Measurements from ENCODE around the gene NKIRAS1.
"Not testable (repeated sequence)": the region's sequence is repeated elsewhere in the genome, so short reads cannot be mapped to it uniquely, and the experiment has no call there.

The NKIRAS1 gene

DNA sequence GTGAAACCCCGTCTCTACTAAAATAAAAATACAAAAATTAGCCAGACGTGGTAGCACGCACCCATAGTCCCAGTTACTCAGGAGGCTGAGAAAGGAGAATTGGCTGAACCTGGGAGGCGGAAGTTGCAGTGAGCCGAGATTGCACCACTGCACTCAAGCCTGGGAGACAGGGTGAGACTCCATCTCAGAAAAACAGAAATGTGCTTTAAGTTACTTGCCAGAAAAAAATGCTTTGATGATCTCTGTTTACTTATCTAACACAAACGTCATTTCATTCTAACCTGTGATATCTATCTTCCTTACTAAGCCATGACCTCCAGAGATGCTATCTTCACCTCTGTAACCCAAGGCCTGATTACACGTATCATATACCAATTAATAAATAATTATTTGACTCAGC lies 7.4 kb downstream of the NKIRAS1 start:
- no peak for DNase-seq (ENCODE audit: low read depth in 1 of 2, low spot score in 1 of 2)

DNA sequence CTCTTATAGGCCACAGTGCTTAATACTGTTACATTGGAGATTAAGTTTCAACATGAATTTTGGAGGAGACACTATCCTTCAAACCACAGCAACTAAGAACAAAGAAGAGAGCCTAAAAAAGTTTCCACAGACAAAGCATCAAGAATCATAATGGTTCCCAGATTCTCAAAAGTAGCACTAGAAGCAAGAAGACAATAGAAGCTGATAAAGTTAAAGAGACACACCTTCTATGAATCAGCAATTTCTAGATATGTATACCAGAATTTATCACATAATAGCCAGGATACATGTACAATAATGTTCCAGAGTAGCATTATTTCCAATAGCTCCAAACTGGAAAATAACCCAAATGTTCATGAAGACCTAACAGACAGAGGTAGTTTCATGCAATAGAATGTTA lies 12.2 kb downstream of the NKIRAS1 start:
- DNase-seq (ENCODE audit: low read depth in 1 of 2, low spot score in 1 of 2) = no peak

DNA sequence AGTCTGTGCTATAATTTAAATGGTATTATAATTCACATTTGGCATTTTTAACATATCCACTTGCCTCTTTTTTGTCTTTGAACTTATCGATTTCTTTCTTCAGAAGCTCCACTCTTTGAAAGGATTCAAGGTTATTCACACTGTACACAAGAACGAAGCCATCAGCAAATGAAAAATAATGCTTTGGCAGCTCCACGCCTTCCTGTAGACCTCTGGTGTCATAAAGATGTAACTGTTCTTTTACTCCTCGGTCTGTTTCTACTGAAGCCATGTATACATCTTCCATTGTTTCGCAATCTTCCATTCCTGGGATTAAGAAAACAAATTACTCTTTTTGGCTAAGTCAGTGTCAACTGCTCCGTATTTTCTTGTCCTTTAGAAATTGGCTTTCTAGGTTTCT lies 16.0 kb downstream of the NKIRAS1 start:
- DNase-seq (ENCODE audit: low read depth in 1 of 2, low spot score in 1 of 2) = no peak

DNA sequence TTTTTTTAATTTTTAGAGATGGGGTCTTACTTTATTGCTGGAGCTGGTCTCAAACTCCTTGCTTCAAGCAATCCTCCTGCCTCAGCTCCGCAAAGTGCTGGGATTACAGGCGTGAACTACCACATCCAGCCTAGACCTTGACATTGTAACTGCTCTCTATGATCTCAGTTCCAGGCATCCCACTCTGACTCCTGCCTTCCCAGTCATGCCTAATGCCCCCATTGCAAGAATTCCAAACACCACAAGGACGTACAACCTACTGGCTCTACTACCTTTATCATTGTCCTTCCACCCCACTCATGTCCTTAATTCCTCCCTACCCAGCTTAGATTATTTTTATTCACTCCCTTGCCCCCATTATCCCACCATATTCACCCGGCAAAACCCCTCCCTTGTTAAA lies 21.6 kb downstream of the NKIRAS1 start:
- no peak for DNase-seq (ENCODE audit: low read depth in 1 of 2, low spot score in 1 of 2)

DNA sequence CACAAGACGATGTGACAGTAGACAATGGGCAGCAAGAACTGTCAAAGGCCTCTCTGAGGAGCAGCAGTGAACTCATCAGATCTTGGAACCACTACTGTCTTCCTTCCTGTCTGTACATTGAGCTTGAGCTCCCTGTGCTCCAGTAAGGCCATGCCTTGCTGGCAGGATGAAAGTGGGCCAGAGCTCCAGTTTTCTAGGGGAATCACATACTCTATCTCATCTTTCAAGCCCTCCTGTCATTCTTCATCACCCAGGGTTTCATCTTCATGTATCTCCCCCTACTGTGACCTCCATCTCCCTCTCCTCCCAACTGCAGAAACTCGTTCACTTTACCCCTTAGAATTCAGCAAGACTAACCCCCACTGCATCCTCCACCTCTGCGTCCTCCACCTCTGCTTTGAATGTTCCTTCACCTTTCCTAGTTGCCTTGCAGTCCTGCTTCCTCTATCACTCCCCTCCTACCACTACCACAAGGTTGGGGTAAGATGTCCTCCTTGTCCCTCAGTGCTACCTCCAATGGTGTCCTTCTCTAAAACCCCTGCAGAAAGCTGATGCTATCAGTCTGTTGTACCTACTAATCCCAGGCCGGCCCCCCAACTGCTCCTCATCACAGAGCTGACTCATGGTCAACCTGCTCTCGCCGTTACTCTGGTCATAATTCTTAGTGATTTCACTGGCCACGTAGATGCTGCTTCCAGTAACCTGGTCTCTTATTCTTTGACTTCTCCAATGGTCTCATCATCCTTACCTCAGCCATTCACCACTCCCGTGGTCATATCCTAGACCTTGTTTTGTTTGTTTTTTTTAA lies 22.3 kb downstream of the NKIRAS1 start:
- DNase-seq (ENCODE audit: low read depth in 1 of 2, low spot score in 1 of 2) = no peak

DNA sequence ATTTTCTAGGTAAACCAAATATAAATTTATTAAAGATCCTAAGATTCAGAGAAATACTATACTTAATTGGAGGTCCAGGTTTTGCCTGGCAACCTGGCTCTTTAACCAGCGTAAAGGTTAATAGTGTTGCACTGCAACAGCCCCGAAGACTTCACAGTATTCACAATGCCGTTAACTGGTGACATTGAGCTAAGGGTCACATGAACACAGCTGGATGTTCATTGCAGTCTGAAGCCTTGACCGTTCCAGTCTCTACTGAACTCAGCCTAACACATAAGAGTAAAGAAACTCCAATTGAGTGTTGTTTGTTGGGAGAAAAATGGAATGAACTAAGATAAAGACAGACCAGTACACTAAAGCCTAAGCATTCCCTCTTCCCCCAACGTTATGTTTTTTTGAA lies 26.8 kb downstream of the NKIRAS1 start:
- DNase-seq (ENCODE audit: low read depth in 1 of 2, low spot score in 1 of 2) = no peak

DNA sequence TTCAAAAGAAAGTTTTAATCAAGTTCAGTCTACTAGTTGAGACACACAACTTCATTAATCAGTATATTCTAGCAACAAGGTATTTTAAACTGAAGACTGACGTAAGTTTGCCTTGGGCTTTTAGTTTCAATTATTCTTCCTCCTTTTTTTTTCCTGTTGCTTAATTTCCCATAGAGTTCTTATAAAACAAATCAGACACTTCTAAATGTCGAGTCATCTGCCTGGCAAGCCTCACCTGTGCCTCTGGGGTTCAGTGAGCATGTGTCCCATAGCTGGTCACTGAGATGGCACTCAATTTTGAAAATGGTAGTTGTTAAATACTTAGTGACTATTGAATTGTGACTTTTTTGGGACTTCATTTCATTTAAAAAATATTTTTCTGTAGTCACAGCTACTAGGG lies 27.4 kb downstream of the NKIRAS1 start:
- no peak for DNase-seq (ENCODE audit: low read depth in 1 of 2, low spot score in 1 of 2)

DNA sequence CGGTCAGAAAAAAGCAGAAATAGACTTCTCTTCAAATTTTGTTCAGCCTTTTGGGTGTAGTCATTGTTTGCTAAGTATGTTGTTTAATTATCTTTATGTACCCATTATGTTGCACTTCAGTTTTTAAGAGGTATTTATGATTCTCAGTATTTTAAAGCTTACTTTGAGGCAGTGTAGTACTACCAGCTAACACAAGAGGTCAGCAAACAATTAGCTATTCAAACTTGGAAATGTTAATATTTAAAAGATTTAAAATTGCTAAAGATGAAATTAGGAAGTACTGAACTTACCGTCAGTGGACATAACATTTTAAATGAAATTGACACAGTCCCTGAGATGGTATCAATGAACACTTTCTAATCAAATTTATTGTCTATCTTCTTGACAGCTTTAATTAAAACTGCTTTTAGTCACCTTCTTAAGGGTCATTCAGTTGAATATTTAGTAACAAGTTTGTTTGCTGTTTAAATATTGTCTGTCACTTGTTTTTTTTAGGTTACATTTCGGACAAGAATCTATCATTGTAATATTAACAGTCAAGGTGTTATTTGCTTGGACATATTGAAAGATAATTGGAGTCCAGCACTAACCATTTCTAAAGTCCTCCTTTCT lies 28.1 kb downstream of the NKIRAS1 start:
- no peak for DNase-seq (ENCODE audit: low read depth in 1 of 2, low spot score in 1 of 2)

DNA sequence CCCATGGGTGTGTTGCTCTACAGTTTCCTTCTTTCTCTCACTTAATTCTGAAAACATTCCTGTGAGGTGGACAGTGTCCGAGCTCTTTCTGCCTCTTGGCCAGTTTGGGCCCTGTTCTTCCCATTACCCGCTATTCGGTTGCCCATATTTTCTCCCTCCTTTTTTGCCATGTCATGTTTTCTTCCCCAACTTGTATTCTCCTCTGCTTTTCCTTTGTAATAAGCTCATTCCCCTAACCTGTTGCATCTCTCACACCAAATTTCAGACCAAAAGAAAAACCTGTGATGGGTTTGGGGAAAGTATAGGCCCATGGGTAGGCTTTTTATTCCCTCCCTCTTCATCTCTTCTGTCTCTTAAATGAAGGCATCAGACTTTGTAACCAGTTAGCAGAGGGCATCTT lies 30.5 kb downstream of the NKIRAS1 start:
- DNase-seq (ENCODE audit: low read depth in 1 of 2, low spot score in 1 of 2) = no peak

DNA sequence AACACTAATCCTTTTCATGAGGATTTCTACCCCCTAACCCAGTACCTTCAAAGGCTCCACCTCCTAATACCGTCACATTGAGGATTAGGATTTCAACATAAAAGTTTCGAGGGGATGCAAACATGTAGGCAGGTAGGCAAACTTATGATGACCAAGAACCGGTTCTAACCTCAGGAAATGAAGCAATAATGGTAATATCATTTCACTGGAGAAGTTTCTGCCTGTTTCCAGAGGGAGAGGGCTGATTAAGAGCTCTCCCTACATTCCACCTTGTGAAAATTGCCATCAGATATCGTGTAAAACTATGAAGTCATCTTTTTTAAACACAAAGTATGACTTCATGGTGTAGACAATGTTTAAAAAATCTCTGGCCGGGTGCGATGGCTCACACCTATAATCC lies 31.6 kb downstream of the NKIRAS1 start:
- DNase-seq (ENCODE audit: low read depth in 1 of 2, low spot score in 1 of 2) = no peak

DNA sequence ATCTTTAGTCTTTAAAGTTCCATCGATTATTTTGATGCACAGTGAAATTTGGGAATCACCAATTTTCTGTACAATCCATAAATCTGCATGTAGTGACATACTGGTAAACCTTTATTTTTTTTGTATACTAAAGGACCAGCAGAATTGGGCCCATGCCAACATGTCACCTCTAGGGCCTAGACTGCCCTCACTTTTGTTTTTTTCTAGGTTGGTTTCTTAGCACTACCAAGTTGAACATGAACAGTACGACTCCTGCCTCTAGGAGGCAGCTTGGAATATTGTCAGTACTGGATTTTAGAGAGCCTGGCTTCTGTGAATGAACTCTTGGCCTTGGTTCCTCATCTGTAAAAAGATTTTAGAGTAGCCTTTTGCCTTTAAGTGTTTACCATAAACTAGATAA lies 32.3 kb downstream of the NKIRAS1 start:
- no peak for DNase-seq (ENCODE audit: low read depth in 1 of 2, low spot score in 1 of 2)

DNA sequence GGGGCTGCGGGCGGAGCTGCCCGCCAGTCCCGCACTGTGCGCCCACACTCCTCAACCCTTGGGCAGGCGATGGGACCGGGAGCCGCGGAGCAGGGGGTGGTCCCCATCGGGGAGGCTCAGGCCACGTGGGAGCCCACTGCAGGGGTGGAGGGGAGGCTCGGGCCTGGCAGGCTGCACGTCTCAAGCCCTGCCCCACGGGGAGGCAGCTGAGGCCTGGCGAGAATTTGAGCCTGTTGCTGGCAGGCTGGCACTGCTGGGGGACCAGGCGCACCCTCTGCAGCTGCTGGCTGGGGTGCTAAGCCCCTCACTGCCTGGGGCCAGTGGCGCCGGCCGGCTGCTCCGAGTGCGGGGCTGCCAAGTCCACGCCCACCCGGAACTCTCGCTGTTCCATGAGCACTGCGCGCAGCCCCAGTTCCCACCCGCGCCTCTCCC lies 34.3 kb downstream of the NKIRAS1 start:
- DNase-seq (ENCODE audit: low read depth in 1 of 2, low spot score in 1 of 2) = no peak

DNA sequence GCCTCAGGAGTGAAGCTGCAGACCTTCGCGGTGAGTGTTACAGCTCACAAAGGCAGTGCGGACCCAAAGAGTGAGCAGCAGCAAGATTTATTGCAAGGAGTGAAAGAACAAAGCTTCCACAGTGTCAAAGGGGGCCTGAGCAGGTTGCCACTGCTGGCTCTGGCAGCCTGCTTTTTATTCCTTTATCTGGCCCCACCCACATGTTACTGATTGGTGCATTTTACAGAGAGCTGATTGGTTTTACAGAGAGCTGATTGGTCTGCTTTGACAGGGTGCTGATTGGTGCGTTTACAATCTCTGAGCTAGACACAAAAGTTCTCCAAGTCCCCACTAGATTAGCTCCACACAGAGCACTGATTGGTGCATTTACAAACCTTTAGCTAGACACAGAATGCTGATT lies 34.8 kb downstream of the NKIRAS1 start:
- not testable (repeated sequence) for DNase-seq (ENCODE audit: low read depth in 1 of 2, low spot score in 1 of 2)

DNA sequence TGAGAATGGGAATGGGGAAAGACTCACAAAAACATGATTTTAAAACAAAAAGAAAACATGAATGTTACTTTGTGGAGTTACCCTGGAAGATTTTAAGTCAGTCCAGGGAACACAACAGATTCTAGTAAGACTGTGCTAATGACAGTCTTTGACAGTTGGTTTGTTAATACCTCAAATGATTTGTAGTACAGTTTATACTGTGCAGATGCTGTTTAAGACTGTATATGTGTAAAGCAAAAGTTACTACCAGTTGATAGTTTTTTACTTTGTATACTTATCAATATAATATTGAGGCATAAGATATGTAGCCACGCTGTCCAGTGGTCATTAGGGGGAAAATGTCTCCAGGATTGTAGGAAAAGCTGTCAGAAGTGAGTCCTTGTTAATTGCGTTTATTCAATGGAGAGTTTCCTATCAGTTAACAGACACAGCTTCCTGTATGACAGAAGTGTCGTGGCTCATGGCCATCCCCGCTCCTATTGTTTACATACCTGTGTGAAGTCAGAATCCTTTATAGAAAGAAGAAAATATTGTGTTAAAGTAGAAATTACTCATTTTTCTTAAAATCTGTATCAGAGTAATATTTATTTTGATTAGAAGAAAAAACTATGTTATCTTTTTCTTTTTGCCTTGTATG lies 36.0 kb downstream of the NKIRAS1 start:
- no peak for DNase-seq (ENCODE audit: low read depth in 1 of 2, low spot score in 1 of 2)

DNA sequence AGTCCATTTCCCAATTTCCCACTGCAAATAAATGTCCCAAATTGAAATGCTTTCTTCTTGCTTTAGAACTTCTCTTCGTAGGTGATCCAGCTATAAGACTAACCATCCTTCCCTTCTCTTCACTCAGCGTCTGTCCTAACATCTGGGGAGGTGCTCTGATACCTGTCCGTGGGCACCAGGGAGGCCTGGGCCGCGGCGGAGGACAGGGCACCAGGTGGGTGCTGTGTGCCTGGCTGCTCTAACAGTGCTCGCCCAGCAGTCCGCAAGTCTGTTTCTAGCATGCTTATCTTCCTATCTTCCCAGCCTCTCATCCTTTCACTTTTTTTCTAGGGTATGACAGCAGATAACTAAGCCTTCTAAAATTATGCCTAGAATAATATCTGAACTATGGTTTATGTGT lies 37.3 kb downstream of the NKIRAS1 start:
- no peak for DNase-seq (ENCODE audit: low read depth in 1 of 2, low spot score in 1 of 2)

DNA sequence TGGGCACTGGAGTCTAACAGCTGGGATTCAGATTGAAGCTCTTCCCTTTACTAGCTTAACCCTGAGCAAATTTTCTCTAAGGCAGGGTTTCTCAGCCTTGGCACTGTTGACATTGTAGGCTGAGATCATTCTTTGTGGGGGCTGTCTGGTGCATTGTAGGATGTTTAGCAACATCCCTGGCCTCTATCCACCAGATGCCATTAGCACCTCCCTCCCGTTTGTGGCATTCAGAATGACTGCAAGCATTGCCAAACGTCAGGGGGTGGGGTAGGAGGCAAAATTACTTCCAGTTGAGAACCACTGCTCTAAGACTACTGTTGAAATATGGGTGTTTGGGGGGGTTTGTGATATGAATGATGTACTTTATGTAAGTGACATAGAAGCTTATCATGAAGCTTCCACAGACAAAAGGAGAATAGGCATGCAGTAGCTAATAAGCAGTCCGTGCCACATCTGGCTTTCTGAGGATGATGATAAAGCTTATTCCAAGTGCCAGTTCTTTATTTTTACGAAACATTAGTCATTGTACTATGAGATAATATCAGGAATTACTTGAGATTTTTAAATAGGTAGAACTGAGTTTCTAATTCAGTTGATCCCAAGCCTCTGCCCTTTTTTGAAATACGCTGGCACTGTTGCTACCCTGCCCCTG lies 39.3 kb downstream of the NKIRAS1 start:
- no peak for DNase-seq (ENCODE audit: low read depth in 1 of 2, low spot score in 1 of 2)

DNA sequence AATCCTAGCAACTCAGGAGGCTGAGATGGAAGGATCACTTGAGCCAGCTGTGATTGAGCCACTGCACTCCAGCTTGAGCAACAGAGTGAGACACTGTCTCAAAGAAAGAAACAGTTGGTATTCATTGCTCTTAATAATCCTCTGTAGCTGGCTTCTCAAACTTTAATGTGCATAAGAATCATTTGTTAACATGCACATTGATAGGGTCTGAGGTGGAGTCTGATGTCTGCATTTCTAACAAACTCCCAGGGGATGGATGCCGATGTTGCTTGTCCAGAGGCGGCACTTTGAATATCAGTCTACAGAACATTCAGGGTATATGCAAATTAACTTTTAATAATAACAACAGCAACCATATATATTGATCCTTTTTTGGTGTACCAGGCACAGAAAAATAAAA lies 39.9 kb downstream of the NKIRAS1 start:
- DNase-seq (ENCODE audit: low read depth in 1 of 2, low spot score in 1 of 2) = no peak

DNA sequence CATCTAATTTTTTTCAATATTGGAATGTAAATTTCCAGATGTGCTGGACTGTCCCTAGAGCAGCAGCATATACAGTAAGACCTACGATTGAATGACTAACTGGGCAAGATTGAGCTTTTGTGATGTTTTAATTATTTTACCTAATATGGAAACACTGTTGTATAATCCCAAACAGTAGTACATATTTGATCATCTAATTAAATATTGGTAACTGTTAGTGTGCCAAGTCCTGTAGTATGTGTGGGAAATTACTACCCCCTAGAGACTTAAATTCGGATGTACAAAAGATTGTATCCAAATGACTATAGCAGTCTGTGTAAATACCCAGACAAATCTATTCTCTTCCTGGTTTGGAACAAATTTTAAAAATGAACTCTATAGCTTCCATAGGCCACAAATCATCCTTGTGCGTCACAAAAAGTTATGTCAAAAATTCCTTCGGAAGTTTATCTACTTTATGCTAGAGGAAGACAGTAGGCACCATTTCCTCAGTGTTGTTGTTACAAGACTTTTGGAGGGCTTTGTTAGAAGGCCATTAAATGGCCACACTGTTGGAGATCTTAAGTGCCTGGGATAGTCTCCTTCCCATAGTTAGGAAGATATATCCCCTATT lies 41.6 kb downstream of the NKIRAS1 start:
- DNase-seq (ENCODE audit: low read depth in 1 of 2, low spot score in 1 of 2) = no peak

DNA sequence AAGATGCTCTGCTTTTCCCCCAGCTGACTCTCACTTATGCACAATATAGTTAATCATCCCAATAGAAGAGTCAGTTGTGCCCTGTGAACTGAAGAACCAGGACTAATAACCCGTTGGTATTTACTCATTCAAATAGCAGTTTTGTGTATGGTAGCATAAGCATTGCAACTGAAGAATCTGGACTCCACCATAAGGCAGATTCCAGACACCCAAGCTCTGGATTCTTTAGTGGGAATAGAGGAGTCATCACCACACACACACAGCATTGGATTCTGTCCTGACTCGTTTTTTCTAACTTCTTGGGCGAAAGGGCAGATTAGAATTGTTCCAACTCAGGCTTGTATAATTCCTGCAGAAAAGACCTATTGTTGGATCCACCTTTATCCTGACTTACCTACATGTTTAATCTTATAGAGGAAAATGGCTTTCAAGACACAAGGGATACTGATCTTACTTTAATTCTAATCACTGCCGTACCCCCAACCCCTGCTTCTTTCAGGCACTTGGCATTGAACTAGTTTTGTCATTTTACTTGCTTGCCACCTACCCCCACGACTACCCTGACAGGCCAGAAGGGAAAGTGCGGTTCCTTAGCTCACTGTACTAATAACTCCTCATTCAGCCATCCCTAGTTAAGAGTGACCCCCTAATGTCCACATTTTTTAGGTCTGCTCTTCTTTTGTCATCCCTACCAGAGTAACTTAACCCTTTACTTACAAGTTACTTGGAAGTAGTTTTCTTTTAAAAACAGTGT lies 42.3 kb downstream of the NKIRAS1 start:
- DNase-seq (ENCODE audit: low read depth in 1 of 2, low spot score in 1 of 2) = no peak

DNA sequence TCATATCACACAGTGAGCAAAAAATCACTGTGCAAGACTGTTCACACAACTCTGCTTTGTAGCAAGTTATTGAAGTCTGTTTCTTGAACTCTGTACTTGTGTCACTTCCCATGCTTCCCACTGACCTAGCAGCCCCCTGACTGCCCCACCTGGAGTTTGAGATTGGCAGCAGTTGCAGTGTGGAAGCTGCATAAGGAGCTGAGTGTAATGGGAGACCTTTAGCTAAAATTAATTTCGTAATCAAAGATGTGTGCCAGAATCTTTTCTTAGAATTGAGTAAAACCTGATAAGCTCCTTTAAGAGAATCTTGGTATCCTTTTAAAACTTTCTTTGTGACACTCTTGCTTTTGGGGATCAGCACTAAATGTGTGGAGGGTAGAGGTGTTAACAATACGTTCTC lies 42.8 kb downstream of the NKIRAS1 start:
- DNase-seq (ENCODE audit: low read depth in 1 of 2, low spot score in 1 of 2) = no peak

DNA sequence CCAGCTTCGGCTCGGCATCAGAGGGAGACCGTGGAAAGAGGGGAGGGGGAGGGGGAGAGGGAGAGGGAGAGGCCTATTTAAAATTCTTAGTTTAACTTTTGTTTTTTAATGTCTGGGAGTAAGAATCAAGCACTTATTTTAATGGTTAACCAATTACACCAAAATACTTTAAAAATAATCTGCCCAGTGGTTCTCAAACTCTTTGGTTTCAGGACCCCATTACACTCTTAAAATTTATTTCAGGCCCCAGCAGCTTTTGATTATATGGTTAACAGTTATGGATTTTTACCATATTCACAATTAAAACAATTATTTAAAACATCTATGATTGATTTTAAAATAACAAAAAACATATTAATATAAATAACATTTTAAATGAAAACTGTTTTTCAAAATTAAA lies 44.5 kb downstream of the NKIRAS1 start:
- DNase-seq (ENCODE audit: low read depth in 1 of 2, low spot score in 1 of 2) = no peak

Data from activated T-helper 1 cell treated with anti-CD3 and anti-CD28 coated beads, Interleukin-2, amount 50 U/mL, for 16 hours (primary cell).